Measurements from ENCODE around the gene ST6GALNAC6.

DNA sequence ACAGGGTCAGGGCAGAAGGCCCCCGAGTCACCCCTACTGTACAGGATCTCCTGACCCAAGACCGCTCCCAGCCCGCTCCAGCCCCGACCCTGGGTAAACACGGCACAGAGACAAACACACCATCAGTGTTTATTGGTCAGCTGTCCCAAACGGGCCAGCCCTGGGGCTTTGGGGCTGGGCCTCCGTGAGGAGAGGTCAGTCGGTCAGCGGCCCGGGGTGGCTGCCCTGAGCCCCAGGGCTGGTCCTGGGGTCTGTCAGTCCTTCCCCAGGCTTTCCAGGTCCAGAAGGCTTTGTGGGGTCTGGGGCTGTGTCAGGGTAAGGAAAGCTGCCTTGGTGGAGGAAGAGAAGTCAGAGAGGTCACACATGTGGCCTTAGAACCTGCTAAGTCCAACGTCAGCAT, 35.6 kb upstream of the ST6GALNAC6 start:
- TF ChIP-seq CTCF (IDR thresholded peaks at IDR 0.05), result no peak
- TF ChIP-seq POLR2A (IDR thresholded peaks at IDR 0.05), result no peak

Data from lower leg skin (tissue), 3 donors.